ENCODE measurements around the gene COPS7A. TPM values are rescaled to one million over a fixed set of nuclear protein-coding genes. Genes with fewer than 3 reads are reported as not detected.

The COPS7A gene
- total and polyA plus RNA-seq, 2 donors (not counting 1 experiment from before 2014, with no cell fraction given), result 28.3 to 46.0 TPM

GRCh38 chr12:6768437-6768914 lies 44.6 kb downstream of the COPS7A start:
- POLR2A ChIA-PET, result no interaction called here

More at GRCh38 chr12:6768437-6768914, 44.6 kb downstream of the COPS7A start:
- no peak for TF ChIP-seq EZH2 (IDR thresholded peaks at IDR 0.05; ENCODE audit: borderline replicate concordance, insufficient read depth, low read depth, low read length, poor library complexity, severe bottlenecking)
- TF ChIP-seq CTCF (IDR thresholded peaks at IDR 0.05), result no peak
- Histone ChIP-seq H3K4me3 (ENCODE audit: control extremely low read depth in 1 of 5, extremely low read depth in 1 of 5, insufficient read depth in 1 of 5, low read depth in 2 of 5, low read length in 4 of 5) (no peak overlapping the region), H3K9ac (ENCODE audit: low read length) (no peak overlapping the region), H3K79me2 (ENCODE audit: control insufficient read depth, insufficient read depth, low read length) (no peaks in the 10 kb centered on the region), H4K20me1 (ENCODE audit: control insufficient read depth, insufficient read depth, low read length, poor library complexity, severe bottlenecking) (no peaks in the 10 kb centered on the region), H3K36me3 (replicated peaks in 1 of 2; ENCODE audit: control extremely low read depth in 1 of 2, control insufficient read depth in 1 of 2, extremely low read depth in 1 of 2, insufficient read depth in 2 of 2, low read length in 1 of 2) (no peaks in the 10 kb centered on the region), H3K4me1 (ENCODE audit: control insufficient read depth in 2 of 2, insufficient read depth in 2 of 2, low read length in 2 of 2) (peaks cover 47 to 55% of the 10 kb centered on the region in 2 donors), H3K9me3 (ENCODE audit: control extremely low read depth in 1 of 3, control insufficient read depth in 2 of 3, insufficient read depth in 1 of 3, low read length in 2 of 3) (peaks cover 0 to 10% (median 0%) of the 10 kb centered on the region in 3 donors), H3K4me2 (replicated peaks; ENCODE audit: low read depth, low read length, poor library complexity, severe bottlenecking) (no peak overlapping the region), H3K27me3 (replicated peaks in 1 of 4; ENCODE audit: control extremely low read depth in 1 of 4, control insufficient read depth in 3 of 4, insufficient read depth in 4 of 4, low read length in 3 of 4) (peaks cover 0 to 79% (median 40%) of the 10 kb centered on the region in 4 experiments), H3K27ac (ENCODE audit: low read length in 2 of 2) (no peak overlapping the region), H2AFZ (ENCODE audit: insufficient read depth, low read depth, low read length, poor library complexity, severe bottlenecking) (no peak overlapping the region)
- 100% methylated on average over 1 of the region's 6 CpGs for WGBS (ENCODE audit: insufficient coverage)
- DNase-seq, result no peak
- intact Hi-C loops (cut with micrococcal nuclease), result loop anchor here (5.0 kb wide), 1 partner anchor 84 kb away; the partner anchor contains the start of genes CDCA3 and USP5
- H3K4me3 Mint-ChIP-seq, result peak overlapping the region; percentile 1
- H3K27ac Mint-ChIP-seq, result no peak overlapping the region
- CTCF ChIA-PET, result interaction anchor here (0.6 to 6.0 kb wide), 2 partner anchors 13 to 81 kb away, joined by 4 to 85 read pairs; partner anchors contain the start of gene MLF2
- H3K27me3 Mint-ChIP-seq, result peaks cover 56% of the 10 kb centered on the region
- no peak for ATAC-seq (ENCODE audit: low read depth)
- H3K9me3 Mint-ChIP-seq (ENCODE audit: insufficient read depth), result no peaks in the 10 kb centered on the region
- H3K4me1 Mint-ChIP-seq, result peaks cover 41% of the 10 kb centered on the region

Measured in B cell (primary cell).